GM23248 (cell line): ENCODE data around the gene CTSW. TPM values are rescaled to one million over a fixed set of nuclear protein-coding genes. Genes with fewer than 3 reads are reported as not detected.
"Not testable (repeated sequence)": the region's sequence is repeated elsewhere in the genome, so short reads cannot be mapped to it uniquely, and the experiment has no call there.

Experiments used
- DNase-seq: peaks from one replicate; pipeline ENCODE4 v3.0.0-alpha.2; 2015
- H2AFZ ChIP-seq: fragments of 200-600 bp; sonication (generic); 2 replicates; pipeline ENCODE4 v1.6.1; 2016; ENCODE audit warnings: antibody characterized with exemption
- H3F3A ChIP-seq: fragments of 200-600 bp; sonication (generic); 2 replicates; pipeline ENCODE4 v1.6.1; 2016; ENCODE audit warnings: mild to moderate bottlenecking, antibody characterized with exemption, mixed run types; ENCODE audit not compliant: insufficient read depth
- H3K27ac ChIP-seq: fragments of 200-600 bp; sonication (generic); 2 replicates; pipeline ENCODE4 v1.5.1; 2016; ENCODE audit warnings: mild to moderate bottlenecking
- H3K27me3 ChIP-seq: fragments of 200-600 bp; sonication (generic); replicated peaks from 2 replicates; pipeline ENCODE4 v1.6.1; 2016; ENCODE audit warnings: mild to moderate bottlenecking; ENCODE audit not compliant: insufficient read depth
- H3K36me3 ChIP-seq: fragments of 200-600 bp; sonication (generic); 2 replicates; pipeline ENCODE4 v1.6.1; 2016; ENCODE audit warnings: low read depth, mild to moderate bottlenecking
- H3K4me1 ChIP-seq: fragments of 200-600 bp; sonication (generic); 2 replicates; pipeline ENCODE4 v1.6.1; 2016; ENCODE audit warnings: mild to moderate bottlenecking; ENCODE audit not compliant: insufficient read depth
- H3K4me2 ChIP-seq: fragments of 200-600 bp; sonication (generic); one replicate; pipeline ENCODE4 v1.6.1; 2016; ENCODE audit warnings: mild to moderate bottlenecking; ENCODE audit not compliant: unreplicated experiment
- H3K4me3 ChIP-seq: fragments of 200-600 bp; sonication (generic); 2 replicates; pipeline ENCODE4 v1.5.1; 2016; ENCODE audit warnings: mild to moderate bottlenecking
- H3K79me2 ChIP-seq: fragments of 200-600 bp; sonication (generic); 2 replicates; pipeline ENCODE4 v1.6.1; 2016; ENCODE audit warnings: mild to moderate bottlenecking; ENCODE audit not compliant: insufficient read depth
- H3K9ac ChIP-seq: fragments of 200-600 bp; sonication (generic); 2 replicates; pipeline ENCODE4 v1.6.1; 2016; ENCODE audit warnings: mild to moderate bottlenecking
- H3K9me2 ChIP-seq: fragments of 200-600 bp; sonication (generic); 2 replicates; pipeline ENCODE4 v1.6.1; 2016; ENCODE audit warnings: mixed run types, mild to moderate bottlenecking, moderate library complexity; ENCODE audit not compliant: insufficient read depth
- H3K9me3 ChIP-seq: fragments of 200-600 bp; sonication (generic); one replicate; pipeline ENCODE4 v1.6.1; 2017; ENCODE audit warnings: low read depth
- H4K20me1 ChIP-seq: fragments of 200-600 bp; sonication (generic); 2 replicates; pipeline ENCODE4 v1.6.0; 2016; ENCODE audit not compliant: insufficient read depth
- EZH2 ChIP-seq: fragments of 200-600 bp; sonication (generic); IDR thresholded peaks from 2 replicates; pipeline ENCODE4 v1.6.1; 2018; ENCODE audit warnings: antibody characterized with exemption, mild to moderate bottlenecking; ENCODE audit not compliant: insufficient read depth, poor library complexity, severe bottlenecking
- EZH2phosphoT487 ChIP-seq: fragments of 200-600 bp; sonication (generic); IDR thresholded peaks from 2 replicates; pipeline ENCODE4 v1.6.1; 2018; ENCODE audit warnings: antibody characterized with exemption, moderate library complexity, mild to moderate bottlenecking, low read depth; ENCODE audit not compliant: insufficient read depth
- WGBS, 2 experiments: methylation state at CpG; one replicate each; pipeline ENCODE4 v1.1.6; 2015 to 2017; ENCODE audit warnings: low lambda C conversion rate in 2 of 2, low coverage in 1 of 2; ENCODE audit errors: missing lambda C conversion rate in 2 of 2; 5-methylcytosine and 5-hydroxymethylcytosine counted together
- in situ Hi-C: fragments of 300-500 bp; cut with MboI; formaldehyde crosslinking; loops from 2 replicates; pipeline ENCODE4 v1.15.0; 2020
- polyA plus RNA-seq: library from polyadenylated mRNA; unstranded; fragments of >200 nt; fragmentation: Nextera tagmentation; extraction: Ambion mirVana; gene quantifications from 2 replicates; pipeline ENCODE4 v1.2.1, GENCODE V29; 2016
- total RNA-seq: library from RNA; depleted of rRNA; stranded (reverse); fragments of >200 nt; shearing (Covaris generic); gene quantifications from 2 replicates; pipeline ENCODE4 v1.2.3, GENCODE V29; 2014; rRNA removed

The CTSW gene
- total RNA-seq (1.1 TPM in 1 of 2 replicates, not detected in the other), polyA plus RNA-seq (0.23 and 0.51 TPM in 2 replicates)

DNA sequence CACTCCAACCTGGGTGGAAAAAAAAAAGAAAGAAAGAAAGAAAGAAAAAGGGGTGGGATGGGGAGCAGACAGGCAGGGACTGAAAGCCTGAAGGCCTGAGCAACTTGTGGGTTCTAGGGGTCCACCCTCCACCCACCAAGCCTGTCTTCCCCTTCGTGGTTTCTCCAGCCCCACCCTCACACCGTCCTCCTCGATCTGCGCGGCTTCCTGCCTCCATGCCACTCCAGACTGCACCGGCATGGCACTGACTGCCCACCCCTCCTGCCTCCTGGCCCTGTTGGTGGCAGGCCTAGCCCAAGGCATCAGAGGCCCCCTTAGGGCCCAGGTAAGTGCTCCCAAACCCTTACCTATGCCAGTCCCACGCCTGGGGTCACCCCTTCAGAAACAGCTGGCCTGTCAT is at the start of gene CTSW:
Gene CTSW (plus strand): TSS at position 221 of the 400 bp plus-strand sequence. CDS start 18 bp downstream, at position 239.
- TF ChIP-seq EZH2 (no peak), EZH2phosphoT487 (no peak)
- Histone ChIP-seq H2AFZ (no peak within 1 kb of the TSS), H3K27me3 (no peaks in the 10 kb centered on the region), H3K27ac (no peak within 1 kb of the TSS), H3K9me2 (no peaks in the 10 kb centered on the region), H3F3A (no peaks in the 10 kb centered on the region), H3K9ac (no peak within 1 kb of the TSS), H3K4me1 (no peaks in the 10 kb centered on the region), H3K4me2 (no peak within 1 kb of the TSS), H4K20me1 (no peaks in the 10 kb centered on the region), H3K4me3 (no peak within 1 kb of the TSS), H3K9me3 (no peaks in the 10 kb centered on the region), H3K79me2 (peaks cover 17% of the 10 kb centered on the region), H3K36me3 (peaks cover 11% of the 10 kb centered on the region; the same call in 1 of the 2 replicates)
- in situ Hi-C loops, result loop anchor here (10.0 kb wide), 1 partner anchor 105 kb away; no protein-coding TSS in a partner anchor
- DNase-seq, result no peak
- whole genome bisulfite sequencing, 2 experiments, result 64 to 68% methylated on average over 7 of the region's 7 CpGs

GRCh38 chr11:65832231-65832630 is 47.4 kb upstream of the CTSW start:
- H3K9me2 ChIP-seq, in situ Hi-C loops, H3K27me3 ChIP-seq, H3K9me3 ChIP-seq, H3K36me3 ChIP-seq, H3K4me3 ChIP-seq, H3K9ac ChIP-seq, H3K27ac ChIP-seq, DNase-seq, H3K79me2 ChIP-seq, H4K20me1 ChIP-seq, H3K4me2 ChIP-seq, H3K4me1 ChIP-seq, H2AFZ ChIP-seq: not testable (repeated sequence)
- peaks cover 18% of the 10 kb centered on the region for H3F3A ChIP-seq

GRCh38 chr11:65833297-65834030 is 46.2 kb upstream of the CTSW start, which contains the start of gene SNX32:
Gene SNX32, plus strand, starts transcription at chr11:65833963. Its CDS starts 103 bp downstream, at chr11:65834066.
- 0 out of 2 replicates have a peak, but pooled peaks cover 4% of the 10 kb centered on the region for H3K4me1 ChIP-seq
- peak within 1 kb of the TSS; percentile 67 for H3K9ac ChIP-seq
- in situ Hi-C loops, result no loop called here
- DNase-seq, result peak; percentile 97
- no peaks in the 10 kb centered on the region for H3K36me3 ChIP-seq
- H3K9me3 ChIP-seq, result no peaks in the 10 kb centered on the region
- peak within 1 kb of the TSS; percentile 73 for H3K4me3 ChIP-seq
- peak within 1 kb of the TSS; percentile 90 for H3K4me2 ChIP-seq
- TF ChIP-seq EZH2phosphoT487, result no peak
- no peak for TF ChIP-seq EZH2
- H3F3A ChIP-seq, result peaks cover 23% of the 10 kb centered on the region
- H4K20me1 ChIP-seq, result no peaks in the 10 kb centered on the region
- H2AFZ ChIP-seq, result peak within 1 kb of the TSS; percentile 96
- WGBS, 2 experiments, result 3 to 6% methylated on average over 53 to 62 of the region's 63 CpGs
- no peaks in the 10 kb centered on the region for H3K9me2 ChIP-seq
- H3K79me2 ChIP-seq, result no peaks in the 10 kb centered on the region
- no peak within 1 kb of the TSS for H3K27ac ChIP-seq
- H3K27me3 ChIP-seq, result no peaks in the 10 kb centered on the region

DNA sequence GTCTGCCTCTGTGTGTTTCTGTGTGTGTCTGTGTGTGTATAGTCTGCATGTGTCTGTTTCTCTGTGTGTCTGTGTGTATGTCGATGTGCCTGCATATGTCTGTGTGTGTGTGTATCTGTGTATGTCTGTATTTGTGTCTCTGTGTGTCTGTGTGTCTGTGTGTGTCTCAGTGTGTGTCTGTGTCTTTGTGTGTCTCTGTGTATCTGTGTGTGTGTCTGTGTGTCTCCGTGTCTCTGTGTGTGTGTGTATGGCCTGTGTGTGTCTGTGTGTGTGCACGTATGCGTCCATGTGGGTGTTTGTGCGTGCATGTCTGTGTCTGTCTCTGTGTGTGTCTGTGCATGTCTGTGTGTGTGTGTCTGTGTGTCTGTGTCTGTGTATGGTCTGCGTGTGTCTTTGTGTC is 45.4 kb upstream of the CTSW start:
- H3K4me1 ChIP-seq, result 0 out of 2 replicates have a peak, but pooled peaks cover 4% of the 10 kb centered on the region
- peak overlapping the region; percentile 90 for H3K4me2 ChIP-seq
- H3K79me2 ChIP-seq, result no peaks in the 10 kb centered on the region
- H3K27me3 ChIP-seq, result no peaks in the 10 kb centered on the region
- WGBS, 2 experiments, result 0 to 6% methylated on average over 6 of the region's 6 CpGs
- H2AFZ ChIP-seq, result peak overlapping the region; percentile 96
- H4K20me1 ChIP-seq, result no peaks in the 10 kb centered on the region
- in situ Hi-C loops, result no loop called here
- H3K36me3 ChIP-seq, result no peaks in the 10 kb centered on the region
- TF ChIP-seq EZH2, result no peak
- TF ChIP-seq EZH2phosphoT487, result no peak
- no peaks in the 10 kb centered on the region for H3K9me2 ChIP-seq
- no peaks in the 10 kb centered on the region for H3K9me3 ChIP-seq
- H3K9ac ChIP-seq, result peak overlapping the region; percentile 67
- no peak overlapping the region for H3K27ac ChIP-seq
- H3F3A ChIP-seq, result peaks cover 23% of the 10 kb centered on the region
- DNase-seq, result no peak
- H3K4me3 ChIP-seq, result peak overlapping the region; percentile 73
